DMS153 treated with DMSO at 0.1 percent for 48 hours (cell line): Measurements from ENCODE around the gene CALR3.
A peak's percentile ranks its signal among the peaks of the same experiment; 100 is the strongest.
"Not testable (repeated sequence)": the region's sequence is repeated elsewhere in the genome, so short reads cannot be mapped to it uniquely, and the experiment has no call there.

Experiments
- DNase-seq: peaks from one replicate; lab custom pipeline; 2025; ENCODE audit not compliant: unreplicated experiment; lab: John Stamatoyannopoulos, UW

Gene CALR3

GRCh38 chr19:16458391-16459341, 37.3 kb downstream of the CALR3 start:
- DNase-seq = no peak

GRCh38 chr19:16457954-16458331, 38.0 kb downstream of the CALR3 start:
- no peak for DNase-seq

- no peak for DNase-seq
These were observed 38.6 kb downstream of the CALR3 start for GRCh38 chr19:16457195-16457953.

GRCh38 chr19:16456652-16457194, 39.2 kb downstream of the CALR3 start:
- no peak for DNase-seq

GRCh38 chr19:16455489-16455888, 40.5 kb downstream of the CALR3 start:
- no peak for DNase-seq

- DNase-seq = no peak
These were observed 41.5 kb downstream of the CALR3 start for GRCh38 chr19:16454351-16454918.

- no peak for DNase-seq
These were observed 43.6 kb downstream of the CALR3 start for GRCh38 chr19:16452325-16452724.

GRCh38 chr19:16449330-16449961, 46.5 kb downstream of the CALR3 start:
- DNase-seq = no peak

GRCh38 chr19:16448872-16449271, 47.1 kb downstream of the CALR3 start:
- not testable (repeated sequence) for DNase-seq

GRCh38 chr19:16446724-16447368, 49.1 kb downstream of the CALR3 start:
- no peak for DNase-seq

GRCh38 chr19:16446108-16446723, 49.8 kb downstream of the CALR3 start:
- no peak for DNase-seq

- peak; percentile 1 for DNase-seq
These were observed 50.5 kb downstream of the CALR3 start for GRCh38 chr19:16445238-16446107.

GRCh38 chr19:16444269-16444600, 51.7 kb downstream of the CALR3 start:
- DNase-seq = no peak

GRCh38 chr19:16442386-16443276, 53.3 kb downstream of the CALR3 start:
- peak; percentile 68 for DNase-seq

- peak; percentile 19 for DNase-seq
These were observed 54.3 kb downstream of the CALR3 start for GRCh38 chr19:16441661-16442162.

GRCh38 chr19:16436780-16437332, 59.1 kb downstream of the CALR3 start:
- DNase-seq = no peak

- DNase-seq = no peak
These were observed 59.8 kb downstream of the CALR3 start for GRCh38 chr19:16435999-16436650.
